ENCODE measurements around the gene METTL9. TPM values are rescaled to one million over a fixed set of nuclear protein-coding genes. Genes with fewer than 3 reads are reported as not detected.

METTL9 gene
- total and polyA plus RNA-seq, 2 of the 4 experiments (the other 2 are of a cell fraction), result 54.8 to 95.5 TPM

GRCh38 chr16:21638573-21638975 is 39.2 kb downstream of the METTL9 start:
- CTCF ChIA-PET, result no interaction called here

More at GRCh38 chr16:21638573-21638975, 39.2 kb downstream of the METTL9 start:
- no peak overlapping the region for H3K4me3 ChIP-seq (ENCODE audit: insufficient read depth, low read depth, low read length)
- peak overlapping the region; percentile 28; the same call in 1 of the 2 replicates for H3K4me2 ChIP-seq (ENCODE audit: low read depth, low read length)
- peak overlapping the region; percentile 28 for H2BK5ac ChIP-seq (ENCODE audit: low read depth, low read length, poor library complexity, severe bottlenecking)
- H3K9me1 ChIP-seq (ENCODE audit: insufficient read depth, low read length), result no peaks in the 10 kb centered on the region
- BruUV-seq (replicated peaks), result no TSS peak
- no peak overlapping the region for H3K14ac ChIP-seq (replicated peaks; ENCODE audit: low read depth, low read length)
- no peak overlapping the region for H2AK9ac ChIP-seq (replicated peaks; ENCODE audit: low read depth, low read length, poor library complexity)
- H3K9ac ChIP-seq (ENCODE audit: low read depth, low read length), result no peak overlapping the region
- H3K56ac ChIP-seq (ENCODE audit: extremely low read depth, insufficient read depth, low read length), result no peak overlapping the region
- H3K9me3 ChIP-seq (ENCODE audit: control insufficient read depth, insufficient read depth, low read length), result no peaks in the 10 kb centered on the region
- 29% methylated on average over 1 of the region's 4 CpGs; no CpG with 5 or more reads in 1 of the 2 experiments for WGBS, 2 experiments (ENCODE audit: extremely low coverage in 2 of 2, insufficient read length in 1 of 2)
- H3K27me3 ChIP-seq (ENCODE audit: control insufficient read depth, insufficient read depth, low read length), result no peaks in the 10 kb centered on the region
- peaks cover 7% of the 10 kb centered on the region for H3K36me3 ChIP-seq (ENCODE audit: control insufficient read depth, insufficient read depth, low read length)
- dilution Hi-C loops (cut with HindIII; ENCODE audit: low sequenced_read_pairs, unreplicated experiment) (no loop called here), intact Hi-C loops (cut with micrococcal nuclease) (no loop called here), in situ Hi-C loops (cut with MboI; ENCODE audit: low sequenced_read_pairs) (no loop called here)
- H4K20me1 ChIP-seq (ENCODE audit: insufficient read depth, low read length), result peaks cover 4% of the 10 kb centered on the region; the same call in 1 of the 2 replicates
- no peak overlapping the region; the same call in 1 of the 2 replicates for H3K4ac ChIP-seq (ENCODE audit: low read depth, low read length)
- no peak overlapping the region for H3K23ac ChIP-seq (ENCODE audit: low read depth, low read length)
- H4K91ac ChIP-seq (ENCODE audit: insufficient read depth, low read depth, low read length), result no peak overlapping the region
- H2BK15ac ChIP-seq (ENCODE audit: low read depth, low read length), result no peak overlapping the region
- H2AK5ac ChIP-seq (ENCODE audit: low read depth, low read length), result no peak overlapping the region
- H2BK20ac ChIP-seq (ENCODE audit: low read depth, low read length), result no peak overlapping the region
- ATAC-seq (ENCODE audit: low read depth) (peak; percentile 70), DNase-seq (peak; percentile 66)
- H3K79me1 ChIP-seq (ENCODE audit: low read depth in 1 of 2, low read length in 2 of 2), result peaks cover 10 to 28% of the 10 kb centered on the region in 2 experiments
- TF ChIP-seq MAZ (IDR thresholded peaks at IDR 0.05; ENCODE audit: borderline replicate concordance, low read depth, low read length) (no peak), FOS (IDR thresholded peaks at IDR 0.05; ENCODE audit: low read depth, low read length) (peak; percentile 30), ELK1 (IDR thresholded peaks at IDR 0.05; ENCODE audit: borderline replicate concordance, low read depth, low read length) (no peak), CHD1 (IDR thresholded peaks at IDR 0.05; ENCODE audit: low read depth, low read length) (no peak), BHLHE40 (IDR thresholded peaks at IDR 0.05; ENCODE audit: low read depth, low read length) (peak; percentile 41; the same call in 1 of the 2 replicates), CEBPB (IDR thresholded peaks at IDR 0.05; ENCODE audit: low read depth, low read length) (no peak)
- POLR2A ChIA-PET (ENCODE audit: unreplicated experiment), result no interaction called here
- peaks cover 9% of the 10 kb centered on the region for H3K4me1 ChIP-seq (ENCODE audit: control insufficient read depth, insufficient read depth, low read length)
- no peak overlapping the region for H3K18ac ChIP-seq (ENCODE audit: low read depth, low read length)
- H2AFZ ChIP-seq (replicated peaks; ENCODE audit: low read length, poor library complexity), result no peak overlapping the region
- no peak overlapping the region for H3K27ac ChIP-seq (ENCODE audit: insufficient read depth, low read length)
- no peak overlapping the region for H4K5ac ChIP-seq (ENCODE audit: low read depth, low read length)
- H4K8ac ChIP-seq (ENCODE audit: low read depth in 2 of 2, low read length in 2 of 2), result no peak overlapping the region
- H2BK120ac ChIP-seq (ENCODE audit: low read depth, low read length), result no peak overlapping the region
